SH-SY5Y (cell line): ENCODE measurements around the gene KLHL40.

Experiments used
- GATA2 ChIP-seq: IDR thresholded peaks from 2 replicates; pipeline ENCODE4 v1.6.1; 2011; ENCODE audit warnings: mild to moderate bottlenecking, low read depth, low read length
- GATA3 ChIP-seq: IDR thresholded peaks from 2 replicates; pipeline ENCODE4 v1.6.1; 2011; ENCODE audit warnings: low read depth, mild to moderate bottlenecking, low read length, moderate library complexity

- TF ChIP-seq GATA3 = no peak
- no peak for TF ChIP-seq GATA2
Observed at GRCh38 chr3:42720126-42720525, 34.8 kb downstream of the KLHL40 start.
